NCI-H510A (cell line): ENCODE results near the gene IGDCC3.

Source experiments
- DNase-seq: peaks from one replicate; lab custom pipeline; 2025; lab: John Stamatoyannopoulos, UW

Gene IGDCC3

GRCh38 chr15:65290228-65290627 lies 87.6 kb downstream of the IGDCC3 start:
- DNase-seq, result no peak

- DNase-seq, result no peak
These were observed 88.4 kb downstream of the IGDCC3 start for GRCh38 chr15:65289261-65289854.

DNA sequence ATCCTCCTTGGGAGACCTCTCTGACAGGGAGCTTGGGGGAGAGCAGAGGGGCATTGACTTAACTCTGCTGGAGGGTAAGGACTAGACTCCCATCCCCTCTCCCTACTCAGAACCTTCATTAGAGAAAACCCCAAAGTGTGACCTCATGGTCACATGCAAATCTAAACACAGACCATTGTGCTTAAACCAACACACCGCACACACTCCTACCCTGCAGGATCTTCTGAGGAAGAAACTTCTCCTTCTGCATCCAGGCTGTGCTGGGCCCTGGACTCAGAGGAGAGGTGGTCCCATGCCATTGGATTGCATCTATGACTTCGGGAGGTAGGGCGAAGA lies 90.3 kb downstream of the IGDCC3 start:
- no peak for DNase-seq

DNA sequence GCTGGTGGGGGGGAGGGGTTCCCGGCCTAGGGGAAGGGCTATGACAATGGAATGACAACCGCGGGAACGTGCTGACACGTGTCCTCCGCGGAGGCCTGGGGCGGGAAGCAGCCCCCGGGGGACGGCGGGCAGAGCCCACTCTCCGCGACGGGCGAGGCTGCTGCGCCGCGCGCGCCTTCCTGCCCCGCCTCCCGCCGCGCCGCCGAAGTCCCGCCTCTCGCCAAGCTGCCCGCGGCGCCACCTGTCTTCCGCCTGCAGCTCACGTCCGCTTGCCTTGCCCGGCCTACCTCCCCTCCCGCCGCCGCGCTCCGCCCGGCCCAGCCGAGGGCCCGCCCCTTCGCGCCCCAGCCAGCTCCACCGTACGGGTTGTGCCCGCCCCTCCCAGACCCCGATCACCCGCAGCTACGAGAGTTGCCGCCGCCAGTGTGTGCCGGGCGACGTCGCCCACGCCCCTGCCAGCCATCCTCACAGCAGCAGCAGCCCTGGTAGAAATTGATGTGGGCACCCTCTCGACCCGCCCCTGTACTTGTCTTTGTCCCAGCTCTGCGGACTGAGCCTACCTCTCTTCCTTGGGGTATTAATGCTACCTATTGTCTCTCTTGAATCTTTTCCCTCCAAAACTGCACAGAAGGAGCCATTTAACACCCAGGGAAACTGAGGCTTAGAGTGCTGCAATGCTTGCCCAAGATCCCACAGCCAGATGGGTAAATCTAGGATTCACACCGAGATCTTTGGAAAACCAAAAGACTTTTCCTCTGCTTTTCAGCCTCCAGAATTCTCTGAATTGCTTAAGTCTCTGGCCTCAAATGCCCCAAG lies 90.9 kb downstream of the IGDCC3 start, which contains the start of gene PARP16:
Gene PARP16, minus strand, starts transcription at position 180 of the 816 bp plus-strand sequence. CDS start 457 bp downstream, outside the sequence.
- DNase-seq, result peak; percentile 70

DNA sequence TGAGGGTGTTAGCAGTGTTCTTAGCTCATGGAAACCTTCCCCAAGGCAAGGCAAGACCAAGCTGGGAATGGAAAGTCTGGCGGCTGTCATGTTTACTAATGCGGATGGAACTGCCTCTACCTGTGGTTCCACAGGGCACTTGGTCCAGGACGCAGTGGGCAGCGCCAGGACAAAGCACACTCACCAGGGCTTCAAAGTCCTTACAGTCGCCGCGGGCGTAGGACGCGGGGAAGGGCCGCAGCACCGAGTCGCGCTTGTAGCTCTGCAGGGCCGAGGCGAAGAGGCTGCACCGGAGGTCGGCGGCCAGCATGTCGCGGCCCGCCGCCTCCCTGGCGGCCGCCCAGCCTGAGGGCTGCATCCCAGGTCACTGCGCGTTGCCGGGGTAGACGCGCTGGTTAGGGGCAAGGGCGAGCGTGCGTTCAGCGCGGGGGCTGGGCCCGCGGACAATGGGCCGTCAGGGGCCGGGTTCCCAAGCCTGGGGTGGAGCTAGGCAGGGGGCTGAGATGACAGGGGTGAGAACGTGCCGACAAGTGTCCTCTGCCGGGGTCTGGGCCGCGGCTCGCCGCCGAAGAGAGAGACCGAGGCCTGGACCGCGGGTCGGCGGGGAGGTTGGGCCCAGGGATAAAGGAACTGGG lies 91.6 kb downstream of the IGDCC3 start:
- no peak for DNase-seq

- DNase-seq, result no peak
These were observed 92.3 kb downstream of the IGDCC3 start for GRCh38 chr15:65285291-65286068.

- no peak for DNase-seq
These were observed 99.3 kb downstream of the IGDCC3 start for GRCh38 chr15:65278480-65278879.
